Neural cell (in vitro differentiated cells): ENCODE data around the gene CLIP4. TPM values are rescaled to one million over a fixed set of nuclear protein-coding genes. Genes with fewer than 3 reads are reported as not detected.

Source experiments
- H2AFZ ChIP-seq: fragments of 200-600, 300-800 bp; sonication (generic), shearing (Covaris generic); 2 replicates; pipeline ENCODE4 v1.6.0; 2014; ENCODE audit warnings: low read depth, mild to moderate bottlenecking, antibody characterized with exemption, low read length, moderate library complexity
- H3F3A ChIP-seq: fragments of 200-600 bp; shearing (Covaris generic); 2 replicates; pipeline ENCODE4 v1.6.1; 2016; ENCODE audit warnings: mild to moderate bottlenecking, moderate library complexity, mixed read lengths, antibody characterized with exemption, low read length; ENCODE audit not compliant: insufficient read depth, poor library complexity, severe bottlenecking
- H3K27ac ChIP-seq: fragments of 200-600, 300-800 bp; sonication (generic), shearing (Covaris generic); 2 replicates; pipeline ENCODE4 v1.5.1; 2014; ENCODE audit warnings: mild to moderate bottlenecking, low read length, moderate library complexity
- H3K27me3 ChIP-seq: fragments of 300-800, 200-600 bp; sonication (generic), shearing (Covaris generic); 2 replicates; pipeline ENCODE4 v1.6.0; 2014; ENCODE audit warnings: mild to moderate bottlenecking, low read depth, low read length, moderate library complexity; ENCODE audit not compliant: insufficient read depth
- H3K36me3 ChIP-seq: fragments of 300-800, 200-600 bp; sonication (generic), shearing (Covaris generic); 2 replicates; pipeline ENCODE4 v1.5.1; 2014; ENCODE audit warnings: mild to moderate bottlenecking, antibody characterized with exemption, low read length, moderate library complexity; ENCODE audit not compliant: insufficient read depth
- H3K4me2 ChIP-seq: fragments of 300-800, 200-600 bp; sonication (generic), shearing (Covaris generic); 2 replicates; pipeline ENCODE4 v1.6.0; 2014; ENCODE audit warnings: mild to moderate bottlenecking, low read length
- H3K4me3 ChIP-seq: fragments of 300-800, 200-600 bp; sonication (generic), shearing (Covaris generic); 2 replicates; pipeline ENCODE4 v1.5.1; 2014; ENCODE audit warnings: mild to moderate bottlenecking, low read length, moderate library complexity
- H3K79me2 ChIP-seq: fragments of 200-600 bp; shearing (Covaris generic); replicated peaks from 2 replicates; pipeline ENCODE4 v1.6.0; 2014; ENCODE audit warnings: mild to moderate bottlenecking, low read length, moderate library complexity; ENCODE audit not compliant: insufficient read depth
- H3K9ac ChIP-seq: fragments of 300-800, 200-600 bp; sonication (generic), shearing (Covaris generic); 2 replicates; pipeline ENCODE4 v1.6.1; 2016; ENCODE audit warnings: mild to moderate bottlenecking, low read length, mixed read lengths
- H3K9me2 ChIP-seq: fragments of 200-600 bp; shearing (Covaris generic); 2 replicates; pipeline ENCODE4 v1.6.1; 2016; ENCODE audit warnings: mild to moderate bottlenecking, low read length, mixed read lengths; ENCODE audit not compliant: insufficient read depth
- H3K9me3 ChIP-seq: fragments of 200-600, 300-800 bp; sonication (generic), shearing (Covaris generic); 2 replicates; pipeline ENCODE4 v1.6.1; 2016; ENCODE audit warnings: mild to moderate bottlenecking, mixed run types, low read length, moderate library complexity, mixed read lengths
- H4K20me1 ChIP-seq: fragments of 200-600 bp; shearing (Covaris generic); 2 replicates; pipeline ENCODE4 v1.6.1; 2016; ENCODE audit warnings: mild to moderate bottlenecking, mixed run types; ENCODE audit not compliant: insufficient read depth
- EP300 ChIP-seq: fragments of 450-650 bp; conservative IDR thresholded peaks from 2 replicates; pipeline ENCODE4 v1.6.1; 2014; ENCODE audit warnings: antibody characterized with exemption, mild to moderate bottlenecking, moderate library complexity; ENCODE audit not compliant: poor library complexity, severe bottlenecking
- EZH2 ChIP-seq: fragments of 200-600, 300-800 bp; shearing (Covaris generic), sonication (generic); IDR thresholded peaks from 2 replicates; pipeline ENCODE4 v1.6.1; 2014; ENCODE audit warnings: antibody characterized with exemption, low read length, borderline replicate concordance, mild to moderate bottlenecking; ENCODE audit not compliant: insufficient read depth, poor library complexity, severe bottlenecking
- MXI1 ChIP-seq: fragments of 450-650 bp; conservative IDR thresholded peaks from 2 replicates; pipeline ENCODE4 v1.6.1; 2014; ENCODE audit warnings: antibody characterized with exemption, mild to moderate bottlenecking; ENCODE audit not compliant: poor library complexity, severe bottlenecking
- POLR2AphosphoS5 ChIP-seq: IDR thresholded peaks from 2 replicates; pipeline ENCODE4 v1.6.1; 2012
- RAD21 ChIP-seq: fragments of 450-650 bp; conservative IDR thresholded peaks from 2 replicates; pipeline ENCODE4 v1.6.1; 2014; ENCODE audit warnings: antibody characterized with exemption, mild to moderate bottlenecking, moderate library complexity
- REST ChIP-seq: IDR thresholded peaks from 2 replicates; pipeline ENCODE4 v1.6.1; 2012; ENCODE audit warnings: borderline replicate concordance
- SMC3 ChIP-seq: fragments of 450-650 bp; conservative IDR thresholded peaks from 2 replicates; pipeline ENCODE4 v1.6.1; 2014; ENCODE audit warnings: antibody characterized with exemption, mild to moderate bottlenecking, moderate library complexity; ENCODE audit not compliant: poor library complexity
- TAF1 ChIP-seq: IDR thresholded peaks from 2 replicates; pipeline ENCODE4 v1.6.1; 2012; ENCODE audit warnings: low read depth
- polyA plus RNA-seq: library from polyadenylated mRNA; depleted of rRNA; stranded (reverse); fragments of >200 nt; gene quantifications from 2 replicates; pipeline ENCODE4 v1.2.3, GENCODE V29; 2014
- TF ChIP-seq, protein P1 (sequence below): fragments of 450-650 bp; IDR thresholded peaks from 2 replicates; pipeline ENCODE4 v1.5.1; 2014; ENCODE audit warnings: antibody characterized with exemption, mild to moderate bottlenecking, moderate library complexity; ENCODE audit not compliant: poor library complexity, severe bottlenecking

The CLIP4 gene
- polyA plus RNA-seq, 1 donor from 2014 or later: 10.2 TPM

DNA sequence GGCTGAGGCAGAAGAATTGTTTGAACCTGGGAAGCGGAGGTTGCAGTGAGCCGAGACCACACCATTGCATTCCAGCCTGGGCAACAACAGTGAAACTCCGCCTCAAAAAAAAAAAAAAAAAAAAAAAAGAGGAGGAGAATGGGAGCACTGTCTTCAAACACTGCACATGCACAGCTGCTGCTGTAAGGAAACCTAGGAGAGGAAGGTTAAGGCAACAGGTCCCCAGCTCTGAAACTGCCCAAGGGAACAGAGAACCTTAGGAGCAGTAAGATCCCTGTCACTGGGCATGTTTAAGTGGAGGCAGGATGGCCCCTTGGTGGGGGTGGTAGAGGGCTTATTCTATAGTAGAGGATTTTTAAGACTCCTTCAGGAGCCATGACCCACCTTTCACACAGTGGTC lies 111.2 kb downstream of the CLIP4 start:
- no peaks in the 10 kb centered on the region for H3F3A ChIP-seq
- no peaks in the 10 kb centered on the region for H3K36me3 ChIP-seq
- no peak overlapping the region for H3K27ac ChIP-seq
- H4K20me1 ChIP-seq: no peaks in the 10 kb centered on the region
- H3K4me2 ChIP-seq: no peak overlapping the region
- no peaks in the 10 kb centered on the region for H3K79me2 ChIP-seq
- TF ChIP-seq, protein P1, sequence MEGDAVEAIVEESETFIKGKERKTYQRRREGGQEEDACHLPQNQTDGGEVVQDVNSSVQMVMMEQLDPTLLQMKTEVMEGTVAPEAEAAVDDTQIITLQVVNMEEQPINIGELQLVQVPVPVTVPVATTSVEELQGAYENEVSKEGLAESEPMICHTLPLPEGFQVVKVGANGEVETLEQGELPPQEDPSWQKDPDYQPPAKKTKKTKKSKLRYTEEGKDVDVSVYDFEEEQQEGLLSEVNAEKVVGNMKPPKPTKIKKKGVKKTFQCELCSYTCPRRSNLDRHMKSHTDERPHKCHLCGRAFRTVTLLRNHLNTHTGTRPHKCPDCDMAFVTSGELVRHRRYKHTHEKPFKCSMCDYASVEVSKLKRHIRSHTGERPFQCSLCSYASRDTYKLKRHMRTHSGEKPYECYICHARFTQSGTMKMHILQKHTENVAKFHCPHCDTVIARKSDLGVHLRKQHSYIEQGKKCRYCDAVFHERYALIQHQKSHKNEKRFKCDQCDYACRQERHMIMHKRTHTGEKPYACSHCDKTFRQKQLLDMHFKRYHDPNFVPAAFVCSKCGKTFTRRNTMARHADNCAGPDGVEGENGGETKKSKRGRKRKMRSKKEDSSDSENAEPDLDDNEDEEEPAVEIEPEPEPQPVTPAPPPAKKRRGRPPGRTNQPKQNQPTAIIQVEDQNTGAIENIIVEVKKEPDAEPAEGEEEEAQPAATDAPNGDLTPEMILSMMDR: no peak
- TF ChIP-seq REST (no peak), SMC3 (no peak), RAD21 (no peak), TAF1 (no peak), EP300 (no peak), EZH2 (no peak), MXI1 (no peak), POLR2AphosphoS5 (no peak)
- H3K9me3 ChIP-seq: no peaks in the 10 kb centered on the region
- H3K4me3 ChIP-seq: no peak overlapping the region
- no peak overlapping the region for H3K9ac ChIP-seq
- no peak overlapping the region for H2AFZ ChIP-seq
- no peaks in the 10 kb centered on the region for H3K27me3 ChIP-seq
- no peaks in the 10 kb centered on the region for H3K9me2 ChIP-seq

DNA sequence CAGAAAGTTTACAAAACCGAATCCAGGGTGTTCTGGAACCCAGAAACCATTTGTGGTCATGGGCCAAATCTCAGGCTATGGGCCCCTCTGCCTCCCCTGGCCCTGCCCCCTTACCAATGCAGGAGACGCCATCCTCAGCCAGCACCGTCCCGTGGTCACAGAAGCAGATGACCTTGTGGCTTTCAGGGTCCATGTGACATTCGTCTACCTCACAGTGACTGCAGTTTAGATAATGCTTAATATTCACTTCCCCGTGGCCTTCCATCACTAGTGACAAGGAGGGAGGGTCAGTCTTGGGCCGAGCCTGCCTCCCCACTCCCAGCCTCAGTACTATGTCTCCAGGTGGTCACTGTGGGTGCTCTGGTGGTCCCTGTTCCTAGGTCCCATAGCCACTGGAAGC lies 111.6 kb downstream of the CLIP4 start:
- Histone ChIP-seq H3K9me3 (no peaks in the 10 kb centered on the region), H3K36me3 (no peaks in the 10 kb centered on the region), H3F3A (no peaks in the 10 kb centered on the region), H3K9me2 (no peaks in the 10 kb centered on the region), H3K79me2 (no peaks in the 10 kb centered on the region), H3K4me2 (no peak overlapping the region), H3K9ac (no peak overlapping the region), H3K27me3 (no peaks in the 10 kb centered on the region), H3K4me3 (no peak overlapping the region), H2AFZ (no peak overlapping the region), H4K20me1 (no peaks in the 10 kb centered on the region), H3K27ac (no peak overlapping the region)
- no peak for TF ChIP-seq EP300
- TF ChIP-seq POLR2AphosphoS5: no peak
- no peak for TF ChIP-seq TAF1
- no peak for TF ChIP-seq SMC3
- TF ChIP-seq MXI1: no peak
- no peak for TF ChIP-seq RAD21
- TF ChIP-seq, protein P1: no peak
- TF ChIP-seq REST: no peak
- TF ChIP-seq EZH2: no peak
